Islet of Langerhans (tissue), 1 donor: Measurements from ENCODE around the gene PHETA1.

Source experiments
- FAIRE-seq: peaks from one replicate; lab custom pipeline; 2011; peaks lifted over from hg19 to GRCh38; lab: Jason Lieb, UNC

The PHETA1 gene, protein sequence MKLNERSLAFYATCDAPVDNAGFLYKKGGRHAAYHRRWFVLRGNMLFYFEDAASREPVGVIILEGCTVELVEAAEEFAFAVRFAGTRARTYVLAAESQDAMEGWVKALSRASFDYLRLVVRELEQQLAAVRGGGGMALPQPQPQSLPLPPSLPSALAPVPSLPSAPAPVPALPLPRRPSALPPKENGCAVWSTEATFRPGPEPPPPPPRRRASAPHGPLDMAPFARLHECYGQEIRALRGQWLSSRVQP

DNA sequence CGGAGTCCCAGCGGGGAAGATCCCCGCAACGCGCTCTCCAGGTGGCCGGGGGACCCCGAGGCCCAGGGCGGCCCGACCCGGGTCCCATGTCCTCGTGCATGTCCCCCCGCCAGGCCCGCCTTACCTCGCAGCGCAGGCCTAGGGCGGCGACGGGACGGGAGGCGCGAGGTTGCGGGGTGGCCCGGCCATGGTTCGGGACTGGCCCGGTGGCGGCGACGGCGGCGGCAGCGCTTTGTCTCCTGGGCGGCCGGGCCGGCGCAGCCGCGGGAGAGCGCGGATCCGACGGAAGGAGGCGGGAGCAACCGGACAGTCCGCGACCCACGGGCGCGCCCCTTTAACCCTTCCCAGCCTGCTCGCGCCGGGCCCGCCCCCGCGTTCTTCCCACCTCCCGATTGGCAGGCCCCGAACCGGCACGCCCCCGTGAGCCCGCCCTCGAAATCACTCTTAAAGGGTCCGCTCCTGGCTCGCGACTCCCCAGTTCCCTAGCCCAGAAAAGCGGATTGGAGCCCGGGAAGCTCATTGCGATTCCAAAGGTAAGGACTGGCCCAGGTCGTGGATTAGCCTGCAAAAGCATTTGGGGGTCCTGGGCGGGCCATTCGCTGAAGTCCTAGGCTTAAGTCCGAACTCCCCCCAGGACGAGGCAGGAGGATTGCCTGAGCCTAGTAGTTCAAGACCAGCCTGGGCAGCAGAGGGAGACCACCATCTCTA lies at the start of gene PHETA1:
Gene PHETA1, minus strand, starts transcription at position 308 of the 708 bp plus-strand sequence. CDS start 5,668 bp downstream, outside the sequence.
- FAIRE-seq, result no peak

DNA sequence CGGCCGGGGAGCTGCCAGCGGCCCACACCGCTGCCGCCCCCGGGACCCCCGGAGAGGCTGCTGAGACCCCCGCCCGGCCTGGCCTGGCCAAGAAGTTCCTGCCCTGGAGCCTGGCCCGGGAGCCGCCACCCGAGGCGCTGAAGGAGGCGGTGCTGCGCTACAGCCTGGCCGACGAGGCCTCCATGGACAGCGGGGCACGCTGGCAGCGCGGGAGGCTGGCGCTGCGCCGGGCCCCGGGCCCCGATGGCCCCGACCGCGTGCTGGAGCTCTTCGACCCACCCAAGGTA lies 49.6 kb upstream of the PHETA1 start:
- no peak for FAIRE-seq

DNA sequence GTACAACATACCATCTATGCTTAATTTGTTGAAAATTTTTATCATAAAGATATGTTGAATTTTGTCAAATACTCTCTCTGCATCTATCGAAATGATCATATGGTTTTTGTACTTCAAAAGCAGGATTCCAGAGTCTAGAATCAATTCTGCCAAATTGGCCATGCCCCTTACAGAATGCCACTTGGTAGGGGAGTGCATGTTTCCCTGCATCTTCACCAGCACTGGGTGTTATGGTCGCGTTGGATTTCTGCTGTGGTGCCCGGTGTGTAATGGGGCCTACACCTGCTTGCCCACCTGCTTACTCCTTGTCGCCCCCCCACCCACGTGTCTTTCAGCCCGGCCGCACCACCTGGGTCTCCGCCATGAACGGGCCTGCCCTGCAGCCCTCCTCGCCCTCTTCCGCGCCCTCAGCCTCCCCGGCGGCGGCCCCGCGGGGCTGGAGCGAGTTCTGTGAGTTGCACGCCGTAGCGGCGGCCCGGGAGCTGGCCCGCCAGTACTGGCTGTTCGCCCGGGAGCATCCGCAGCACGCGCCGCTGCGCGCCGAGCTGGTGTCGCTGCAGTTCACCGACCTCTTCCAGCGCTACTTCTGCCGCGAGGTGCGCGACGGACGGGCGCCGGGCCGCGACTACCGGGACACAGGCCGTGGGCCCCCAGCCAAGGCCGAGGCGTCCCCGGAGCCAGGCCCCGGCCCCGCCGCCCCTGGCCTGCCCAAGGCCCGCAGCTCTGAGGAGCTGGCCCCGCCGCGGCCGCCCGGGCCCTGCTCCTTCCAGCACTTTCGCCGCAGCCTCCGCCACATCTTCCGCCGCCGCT lies 49.1 kb upstream of the PHETA1 start:
- FAIRE-seq, result no peak

DNA sequence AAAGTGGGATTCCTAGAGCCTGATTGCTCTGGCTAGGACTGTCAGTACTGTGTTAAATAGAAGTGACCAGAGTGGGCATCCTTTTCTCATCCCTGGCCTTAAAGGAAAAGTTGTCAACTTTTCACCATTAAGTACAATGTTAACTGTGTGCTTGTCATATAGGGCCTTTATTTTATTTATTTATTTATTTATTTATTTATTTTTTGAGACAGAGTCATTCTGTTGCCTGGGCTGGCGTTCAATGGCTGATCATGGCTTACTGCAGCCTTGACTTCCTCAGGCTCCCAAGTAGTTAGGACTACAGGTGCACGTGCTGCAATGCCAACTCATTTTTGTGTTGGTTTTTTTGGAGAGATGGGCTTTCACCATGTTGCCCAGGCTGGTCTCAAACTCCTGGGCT lies 48.4 kb upstream of the PHETA1 start:
- no peak for FAIRE-seq

DNA sequence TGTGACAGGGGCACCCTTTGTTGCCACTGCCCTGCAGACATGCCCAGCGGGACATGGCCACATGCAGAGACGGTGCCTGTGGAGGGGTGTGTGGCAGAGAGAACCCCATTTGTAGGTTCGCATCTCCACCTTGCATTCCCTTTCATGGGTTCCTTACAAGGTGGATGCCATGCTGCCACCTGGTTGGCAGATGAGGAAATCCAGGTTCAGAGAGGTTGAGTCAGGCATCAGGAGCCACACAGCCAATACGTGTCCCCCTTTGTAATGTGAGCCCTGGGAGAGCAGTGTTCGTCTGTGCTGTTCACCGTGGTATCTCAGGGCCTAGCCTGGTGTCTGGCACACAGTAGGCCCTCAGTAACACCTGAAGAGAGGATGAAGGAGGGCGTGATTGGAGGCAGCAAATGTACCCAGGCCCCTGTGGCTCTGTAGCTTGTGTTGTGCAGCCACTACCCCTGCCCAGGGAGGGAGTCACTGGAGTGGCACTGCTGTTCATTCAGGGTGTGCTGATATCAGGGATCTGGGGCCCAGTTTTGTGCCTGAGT lies 45.9 kb upstream of the PHETA1 start:
- FAIRE-seq, result no peak

DNA sequence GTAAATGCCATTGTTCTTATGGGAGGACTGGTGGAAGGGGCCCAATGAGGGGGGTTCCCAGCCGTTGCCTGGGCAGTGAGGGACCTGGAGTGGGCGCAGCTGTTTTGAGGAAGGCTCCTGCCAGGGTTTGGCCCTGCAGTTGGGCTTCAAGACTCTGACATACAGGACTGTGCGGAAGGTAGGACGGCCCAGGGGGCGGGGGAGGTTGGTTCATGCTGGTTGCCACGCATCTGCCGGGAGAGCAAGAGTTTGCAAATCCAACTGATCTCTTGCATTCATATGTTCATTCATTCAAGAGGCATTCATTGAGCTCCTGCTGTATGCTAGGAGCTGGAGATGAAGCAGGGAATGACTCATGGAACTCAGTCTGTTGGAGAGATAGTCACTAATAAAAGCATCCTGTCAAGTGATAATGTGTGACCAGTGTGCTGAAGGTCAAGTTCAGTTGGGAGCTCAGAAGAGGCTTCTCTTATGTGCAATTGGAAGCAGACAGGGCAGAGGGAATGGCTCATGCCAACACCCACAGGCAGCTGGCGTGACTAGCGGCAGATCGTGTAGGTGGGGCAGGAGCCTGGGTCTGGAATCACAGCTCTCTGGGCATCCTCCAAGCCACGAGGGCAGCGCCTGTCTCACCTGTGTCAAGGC lies 44.7 kb upstream of the PHETA1 start:
- FAIRE-seq, result no peak

DNA sequence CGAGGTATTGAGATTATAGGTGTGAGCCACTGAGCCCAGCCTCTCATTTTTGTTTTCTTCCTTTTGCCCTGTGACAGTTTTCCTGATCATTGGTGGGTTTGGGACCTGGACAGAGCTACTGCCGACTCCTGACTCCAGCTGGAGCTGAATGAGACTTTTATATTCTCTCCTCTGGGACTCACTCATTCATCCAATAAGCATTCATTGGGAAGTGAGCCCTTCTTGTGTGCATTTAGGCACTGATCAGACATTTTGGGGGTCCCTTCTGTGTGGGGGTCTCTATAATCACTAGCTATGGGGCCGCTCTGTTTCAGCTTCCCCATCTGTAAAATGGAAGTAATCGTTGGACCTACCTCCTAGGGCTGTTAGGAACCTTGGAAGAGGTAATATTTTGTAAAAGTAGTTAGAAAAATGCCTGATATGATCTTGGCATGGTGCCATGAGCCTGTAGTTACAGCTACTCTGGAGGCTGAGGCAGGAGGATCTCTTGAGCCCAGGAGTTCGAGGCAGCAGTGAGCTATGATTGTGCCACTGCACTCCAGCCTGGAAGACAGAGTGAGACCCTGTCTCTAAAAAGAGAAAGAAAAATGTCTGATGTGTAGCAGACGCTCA lies 44.0 kb upstream of the PHETA1 start:
- FAIRE-seq, result no peak

DNA sequence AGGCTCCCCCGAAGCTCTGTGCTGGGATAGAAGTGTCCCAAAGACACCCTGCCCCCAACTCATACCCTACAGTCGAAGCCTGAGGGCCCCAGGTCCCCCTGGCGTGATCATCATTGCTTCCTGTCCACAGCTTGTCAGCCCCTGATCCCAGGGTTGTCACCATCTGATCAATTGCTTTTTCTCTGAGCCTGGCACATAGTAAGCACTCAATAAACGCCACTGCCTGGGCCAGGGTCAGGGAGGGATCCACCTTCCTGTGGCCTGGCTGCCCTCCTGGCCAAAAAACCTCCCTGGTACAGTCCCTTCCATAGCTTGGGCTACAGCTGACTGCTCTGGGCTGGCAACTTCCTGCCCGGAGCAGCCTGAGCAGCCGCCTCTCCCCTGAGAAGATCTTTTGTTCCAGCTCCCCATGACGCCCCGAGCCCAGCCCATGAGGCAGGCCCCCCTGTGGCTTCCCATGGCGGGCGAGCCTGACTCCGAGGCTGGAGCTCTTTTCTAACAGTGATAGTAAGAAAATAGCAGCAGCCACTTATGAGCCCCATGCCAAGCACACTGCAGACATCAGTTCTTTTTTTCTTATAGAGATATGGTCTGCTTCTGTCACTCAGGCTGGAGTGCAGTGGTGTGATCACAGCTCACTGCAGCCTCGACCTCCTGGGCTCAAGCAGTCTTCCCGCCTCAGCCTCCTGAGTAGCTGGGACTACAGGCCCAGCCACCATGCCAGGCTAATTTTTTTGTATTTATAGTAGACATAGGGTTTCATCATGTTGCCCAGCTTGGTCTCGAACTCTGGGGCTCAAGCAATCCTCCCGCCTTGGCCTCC lies 43.3 kb upstream of the PHETA1 start:
- no peak for FAIRE-seq

DNA sequence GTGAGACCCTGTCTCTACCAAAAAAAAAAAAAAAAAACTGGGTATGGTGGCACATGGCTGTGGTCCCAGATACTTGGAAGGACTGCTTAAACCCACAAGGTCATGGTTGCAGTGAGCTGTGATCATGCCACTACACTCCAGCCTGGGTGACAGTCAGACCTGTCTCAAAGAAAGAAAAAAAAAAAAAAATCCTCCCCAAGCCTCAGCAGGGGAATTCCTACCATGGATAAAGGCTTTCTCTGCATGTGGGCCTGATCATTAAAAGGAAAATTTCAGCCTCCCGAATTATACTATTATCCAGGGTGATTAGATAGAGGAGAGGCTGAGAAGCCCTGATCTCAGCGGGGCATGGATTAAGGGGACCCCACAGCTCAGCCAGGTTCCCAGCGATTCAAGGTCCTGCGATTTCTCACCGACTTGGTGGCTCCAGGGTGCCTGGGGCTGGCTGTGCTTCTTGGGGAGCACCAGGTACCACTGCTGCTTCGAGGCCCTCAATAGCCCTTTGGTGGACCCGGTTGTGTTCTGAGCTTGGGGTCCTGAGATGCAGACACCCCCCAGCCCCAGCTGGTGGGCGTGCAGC lies 42.4 kb upstream of the PHETA1 start:
- no peak for FAIRE-seq

DNA sequence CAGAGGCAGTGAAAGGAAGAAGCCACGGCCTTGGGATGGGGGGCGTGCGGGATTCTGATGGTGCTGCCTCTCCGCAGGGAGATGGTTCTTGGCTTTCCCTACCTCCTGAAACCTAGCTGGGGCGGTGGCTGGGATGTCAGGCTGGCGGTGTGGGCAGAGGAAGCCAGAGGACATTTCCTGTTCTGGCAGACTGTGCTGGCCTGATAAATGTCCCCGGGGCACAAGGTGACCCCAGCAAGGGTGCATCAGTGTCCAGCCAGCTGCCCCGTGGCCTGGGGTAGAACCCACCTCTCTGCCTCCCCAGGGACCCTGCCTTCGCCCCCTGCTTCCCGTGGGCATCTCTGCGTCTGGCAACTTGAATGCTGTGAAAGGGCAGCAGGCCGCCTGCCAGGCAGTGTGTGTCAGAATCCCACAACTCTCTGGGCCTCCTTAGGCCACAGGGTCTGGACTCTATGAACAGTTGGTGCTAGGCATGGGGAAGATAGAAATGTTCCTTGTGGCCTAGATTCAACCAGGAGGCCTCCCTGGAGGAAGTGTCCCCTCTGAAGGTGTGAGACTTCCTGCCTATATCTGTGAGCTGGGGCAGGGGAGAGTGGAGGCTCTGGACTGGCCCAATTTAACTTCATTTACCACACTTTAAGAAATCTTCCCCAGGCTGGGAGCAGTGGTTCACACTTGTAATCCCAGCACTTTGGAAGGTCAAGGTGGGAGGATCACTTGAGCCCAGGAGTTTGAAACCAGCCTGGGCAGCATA lies 41.7 kb upstream of the PHETA1 start:
- no peak for FAIRE-seq

DNA sequence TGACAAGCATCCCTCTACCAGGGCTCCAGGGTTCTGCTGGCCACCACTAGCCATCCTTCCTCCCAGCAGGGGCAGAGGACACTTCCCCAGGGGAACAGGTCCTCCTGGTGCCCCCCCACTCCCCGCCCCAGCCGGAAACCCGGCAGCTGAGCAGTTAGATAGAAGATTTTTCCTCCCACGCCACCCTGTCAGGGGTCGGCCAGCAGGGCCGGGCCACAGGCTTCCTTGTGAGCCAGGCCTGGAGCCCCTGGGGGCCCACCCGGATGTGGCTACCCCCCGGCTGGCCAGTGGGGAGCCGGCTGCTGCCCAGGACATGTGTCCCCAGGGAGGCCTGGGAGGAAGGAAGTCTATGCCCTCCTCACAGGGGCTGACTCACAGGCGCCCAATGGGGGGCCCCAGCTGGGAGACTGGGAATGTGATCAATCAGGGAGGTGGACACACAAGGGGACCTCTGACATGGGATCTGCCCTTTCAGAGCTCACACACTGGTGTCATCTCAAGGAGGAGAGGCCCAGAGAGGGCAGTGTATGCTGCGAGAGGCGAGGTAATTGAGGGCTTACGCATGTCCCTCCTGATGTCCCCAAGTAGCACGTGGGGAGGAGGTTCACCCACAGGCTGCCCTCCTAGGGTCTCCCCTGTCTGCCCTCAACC lies 41.0 kb upstream of the PHETA1 start:
- no peak for FAIRE-seq

DNA sequence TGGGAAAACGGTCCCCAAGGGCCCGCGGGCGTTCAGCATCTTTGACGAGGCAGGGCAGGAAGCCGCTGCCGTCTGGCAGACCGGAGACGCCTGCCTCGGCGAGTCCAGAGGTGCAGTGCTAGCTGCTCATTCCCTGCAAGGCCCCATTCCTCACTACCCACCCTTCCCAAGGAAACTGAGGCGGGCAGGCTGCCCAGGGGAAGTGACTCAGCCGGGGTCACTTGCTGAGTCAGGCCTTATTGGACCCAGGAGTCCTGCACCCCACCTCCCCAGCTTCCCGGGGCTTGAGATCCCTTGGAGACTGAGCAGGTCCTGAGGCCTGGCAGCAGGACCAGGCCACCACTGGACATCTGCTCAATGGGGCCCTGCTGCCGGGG lies 40.5 kb upstream of the PHETA1 start:
- FAIRE-seq, result no peak

DNA sequence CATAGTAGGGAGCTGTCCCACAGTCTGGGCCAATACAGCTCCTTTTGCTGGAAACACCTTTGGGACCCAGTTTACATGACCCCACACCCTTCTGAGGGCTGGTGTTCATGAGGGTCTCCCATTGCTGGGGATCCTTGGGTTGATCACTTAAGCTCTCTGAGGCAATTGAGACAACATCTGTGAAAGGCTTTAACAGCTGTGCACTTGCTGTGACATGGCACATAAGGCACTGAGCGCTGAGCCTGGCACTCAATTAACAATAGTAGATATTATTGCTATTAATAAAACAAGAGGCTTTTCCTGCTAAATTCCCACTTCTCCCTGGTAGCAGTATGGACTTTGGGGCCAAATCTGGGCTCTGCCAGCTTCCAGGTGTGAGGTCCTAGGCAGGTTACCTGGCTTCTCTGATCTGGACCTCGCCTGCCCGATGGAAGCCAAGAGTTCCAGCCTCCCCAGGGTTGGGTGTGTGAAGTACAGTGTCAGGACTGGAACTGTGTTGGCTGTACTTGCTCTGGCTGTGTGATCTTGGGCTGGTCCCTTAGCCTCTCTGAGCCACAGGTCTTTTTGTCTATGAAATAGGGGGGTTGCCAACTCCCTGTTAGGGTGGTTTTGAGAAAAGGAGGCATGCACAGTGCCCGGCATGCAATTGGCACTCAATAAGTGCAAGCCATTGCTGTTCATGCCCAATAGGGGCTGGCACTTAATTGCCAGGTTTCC lies 39.9 kb upstream of the PHETA1 start:
- FAIRE-seq, result no peak

DNA sequence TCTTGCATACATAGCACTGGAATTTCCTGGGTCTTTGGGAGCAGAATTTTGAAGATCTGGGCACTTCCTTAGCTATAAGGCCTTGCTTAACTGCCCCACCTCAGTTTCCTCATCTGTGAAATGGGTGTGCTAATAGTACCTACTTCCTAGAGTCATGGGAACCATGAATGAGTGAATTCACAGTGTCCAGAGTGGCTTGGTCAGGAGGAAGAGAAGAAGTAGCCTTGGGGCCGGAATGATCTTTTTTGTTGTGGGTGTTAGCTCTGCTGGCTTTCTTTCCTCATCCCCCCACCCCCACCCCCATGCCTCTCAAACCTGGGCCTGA lies 39.2 kb upstream of the PHETA1 start:
- FAIRE-seq, result no peak

DNA sequence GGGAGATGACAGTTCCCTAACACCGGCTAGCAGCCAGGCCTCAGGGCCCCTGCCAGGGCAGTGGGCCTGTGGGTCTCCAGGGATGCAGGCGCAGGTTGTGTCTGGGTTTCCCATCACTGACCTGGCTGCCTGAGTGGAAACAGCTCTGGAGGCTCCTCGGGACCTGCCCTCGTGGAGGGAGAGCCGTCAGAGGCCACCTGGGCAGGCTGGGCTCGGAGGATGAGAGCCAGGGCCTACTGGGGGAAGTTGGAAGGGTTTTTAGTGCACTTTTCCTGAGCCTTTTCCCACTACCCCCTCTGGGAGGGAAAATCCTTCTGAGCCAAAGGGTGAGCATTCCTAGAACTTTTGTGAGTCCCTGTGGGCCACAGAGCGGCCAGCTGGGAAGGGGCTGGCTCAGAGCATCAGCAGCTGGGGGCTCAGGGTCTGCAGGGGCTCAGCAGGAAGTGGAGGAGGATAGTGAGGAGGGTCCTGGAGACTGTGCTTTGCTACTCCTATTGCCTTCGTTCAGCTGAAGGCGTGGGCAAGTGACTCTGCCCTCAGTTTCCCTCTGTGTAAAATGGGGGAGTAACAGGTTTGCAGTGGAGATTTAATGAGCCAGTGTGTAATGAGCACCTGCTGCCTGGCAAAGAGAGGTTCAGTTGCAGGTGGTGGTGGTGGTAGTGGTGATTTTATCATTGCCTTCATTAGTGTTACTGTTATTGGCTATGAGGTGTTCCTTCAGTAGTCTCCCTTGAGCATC lies 38.7 kb upstream of the PHETA1 start:
- no peak for FAIRE-seq

DNA sequence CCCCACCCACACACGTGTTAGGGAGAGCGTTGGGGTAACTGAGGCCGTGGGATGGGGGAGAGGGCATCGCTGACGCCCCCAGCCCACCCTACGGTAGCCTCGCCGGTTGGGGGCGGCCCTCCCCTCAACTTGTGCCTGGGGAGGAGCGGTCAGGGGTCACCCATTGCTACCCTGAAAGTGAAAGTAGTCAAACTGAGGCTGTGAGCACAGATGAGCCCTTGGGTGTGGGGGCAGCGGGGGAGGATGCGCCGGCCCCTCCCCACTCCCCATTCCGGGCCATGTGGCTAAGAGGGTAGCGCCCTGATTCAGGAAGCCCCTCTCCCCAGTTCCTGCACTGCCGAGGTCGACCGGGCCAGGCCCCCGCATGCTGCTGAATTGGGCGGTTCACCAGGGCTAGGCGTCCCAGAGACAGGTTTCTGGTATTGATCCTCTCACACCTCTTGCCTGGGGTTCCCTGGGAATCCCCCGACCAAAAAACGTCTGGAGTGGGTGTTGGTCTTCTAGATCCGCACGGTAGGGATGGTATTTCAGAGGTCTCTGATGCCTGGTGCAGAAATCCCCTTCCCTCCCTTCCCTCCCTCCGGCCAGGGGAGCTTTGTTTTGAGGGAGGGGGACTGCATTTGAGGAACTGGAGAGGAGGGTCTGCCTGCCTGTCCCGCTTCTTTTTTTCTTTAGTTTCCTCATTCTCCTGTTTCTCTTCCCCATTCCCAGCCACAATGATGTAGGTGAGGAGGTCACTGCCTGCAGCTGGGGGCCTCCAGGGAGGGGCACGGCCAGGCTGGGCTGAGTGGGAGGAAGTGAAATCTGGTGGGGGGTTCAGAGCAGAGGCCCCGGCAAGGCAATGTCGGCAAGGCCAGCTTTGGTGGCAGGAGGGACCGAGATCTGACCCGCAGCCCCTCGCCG lies 37.8 kb upstream of the PHETA1 start:
- FAIRE-seq, result no peak

DNA sequence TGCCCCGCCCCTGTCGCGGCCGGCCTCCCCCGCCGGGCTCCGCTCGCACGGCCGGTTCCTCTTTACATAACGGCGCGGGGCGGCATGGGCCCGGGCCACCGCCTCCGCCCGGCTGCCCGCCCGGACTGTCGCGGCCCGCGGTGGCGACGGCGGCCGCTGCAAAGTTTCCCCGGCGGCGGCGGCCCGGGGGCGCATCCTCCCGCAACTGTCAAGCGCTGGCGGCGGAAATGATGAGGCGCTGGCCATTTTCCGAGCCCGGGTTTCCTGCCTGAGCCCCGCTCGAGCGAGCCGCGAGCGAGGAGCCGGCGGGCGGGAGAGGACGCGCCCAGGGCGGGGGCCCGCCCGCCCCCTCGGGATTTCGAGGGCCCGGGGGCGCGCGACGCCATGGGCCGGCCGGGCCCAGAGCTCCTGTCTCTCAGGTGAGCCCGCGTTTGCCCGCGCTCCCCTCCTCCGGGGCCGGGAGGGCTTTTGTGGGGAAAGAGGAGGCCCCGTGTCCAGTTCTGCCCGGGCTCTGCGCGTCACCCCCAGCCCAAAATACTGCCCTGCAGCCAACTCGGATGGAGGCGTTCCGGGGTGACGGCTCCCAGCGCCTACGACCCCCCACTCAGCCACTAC lies 37.1 kb upstream of the PHETA1 start, which contains the start of gene SH2B3:
Gene SH2B3, plus strand, starts transcription at position 65 of the 615 bp plus-strand sequence. CDS start 12,223 bp downstream, outside the sequence.
- FAIRE-seq, result no peak
